ENCODE results near the gene MMP28.

The MMP28 gene

DNA sequence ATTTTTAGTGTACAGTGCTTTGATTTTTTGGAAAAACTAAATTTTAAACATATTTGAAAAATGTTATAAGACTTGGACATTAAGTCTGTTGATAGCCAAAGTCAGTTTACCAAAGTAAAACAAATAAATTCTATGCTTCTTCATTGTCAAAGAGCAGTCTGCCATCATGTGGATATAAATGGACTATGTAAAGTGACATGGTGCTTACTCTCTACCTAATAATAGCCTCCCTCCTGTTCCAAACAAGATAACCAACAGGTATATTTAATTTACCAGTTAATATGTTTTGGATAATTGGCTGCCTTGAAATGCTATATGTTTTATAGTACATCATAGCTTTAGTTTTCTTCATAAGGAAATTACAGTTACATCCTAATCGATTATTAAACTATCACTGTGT, 29.8 kb upstream of the MMP28 start:
- H3F3A ChIP-seq (ENCODE audit: control insufficient read depth, insufficient read depth), result 0 out of 2 replicates have a peak, but pooled peaks cover 13% of the 10 kb centered on the region
- H3K4me1 ChIP-seq (ENCODE audit: control insufficient read depth, low read length), result no peaks in the 10 kb centered on the region
- no peak overlapping the region for H3K27ac ChIP-seq (ENCODE audit: low read depth, low read length)
- no peak overlapping the region for H3K4me3 ChIP-seq (ENCODE audit: low read length)
- no peak overlapping the region for H3K4me2 ChIP-seq (ENCODE audit: low read length)
- H3K27me3 ChIP-seq (ENCODE audit: control insufficient read depth, low read length), result no peaks in the 10 kb centered on the region
- H3K9me3 ChIP-seq (ENCODE audit: control insufficient read depth, insufficient read depth, low read length), result no peaks in the 10 kb centered on the region
- H3K9me2 ChIP-seq (replicated peaks; ENCODE audit: control insufficient read depth, low read length), result no peaks in the 10 kb centered on the region
- TF ChIP-seq CTCF (IDR thresholded peaks at IDR 0.05; ENCODE audit: low read depth, low read length, poor library complexity, severe bottlenecking) (no peak), EZH2phosphoT487 (IDR thresholded peaks at IDR 0.05; ENCODE audit: borderline replicate concordance, low read length) (no peak)
- H3K36me3 ChIP-seq (ENCODE audit: control insufficient read depth, low read length), result peaks cover 91% of the 10 kb centered on the region
- peaks cover 50% of the 10 kb centered on the region for H3K79me2 ChIP-seq (ENCODE audit: control insufficient read depth, low read length)
- peaks cover 7% of the 10 kb centered on the region; the same call in 1 of the 2 replicates for H4K20me1 ChIP-seq (ENCODE audit: control insufficient read depth, insufficient read depth, low read depth, low read length)

DNA sequence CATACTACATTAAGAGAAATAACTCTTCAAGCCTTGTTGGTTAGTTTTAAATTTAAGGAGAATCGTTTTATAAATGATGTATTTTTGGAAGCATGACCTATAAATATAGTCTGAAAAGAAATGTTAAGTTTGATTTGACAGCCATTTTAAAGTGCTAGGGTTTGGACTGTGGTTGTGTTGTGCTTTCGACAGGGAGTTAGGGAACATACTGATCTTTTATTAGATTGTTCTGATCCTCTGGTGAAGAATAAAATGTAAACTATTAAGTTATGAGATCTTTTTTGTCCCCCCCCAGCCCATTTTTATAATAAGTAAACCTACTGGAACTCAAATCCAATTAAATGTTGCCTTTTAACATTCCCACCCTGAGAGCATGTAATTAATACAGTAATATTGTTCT, 25.9 kb upstream of the MMP28 start:
- Histone ChIP-seq H3K4me2 (ENCODE audit: low read length) (no peak overlapping the region), H3K79me2 (ENCODE audit: control insufficient read depth, low read length) (peaks cover 86% of the 10 kb centered on the region), H3K9me3 (ENCODE audit: control insufficient read depth, insufficient read depth, low read length) (no peaks in the 10 kb centered on the region), H3K27me3 (ENCODE audit: control insufficient read depth, low read length) (no peaks in the 10 kb centered on the region), H3K27ac (ENCODE audit: low read depth, low read length) (no peak overlapping the region), H4K20me1 (ENCODE audit: control insufficient read depth, insufficient read depth, low read depth, low read length) (peaks cover 14% of the 10 kb centered on the region; the same call in 1 of the 2 replicates), H3F3A (ENCODE audit: control insufficient read depth, insufficient read depth) (peaks cover 14% of the 10 kb centered on the region; the same call in 1 of the 2 replicates), H3K36me3 (ENCODE audit: control insufficient read depth, low read length) (peaks cover 98% of the 10 kb centered on the region), H3K4me3 (ENCODE audit: low read length) (no peak overlapping the region), H3K4me1 (ENCODE audit: control insufficient read depth, low read length) (no peaks in the 10 kb centered on the region), H3K9me2 (replicated peaks; ENCODE audit: control insufficient read depth, low read length) (no peaks in the 10 kb centered on the region)
- no peak for TF ChIP-seq EZH2phosphoT487 (IDR thresholded peaks at IDR 0.05; ENCODE audit: borderline replicate concordance, low read length)
- no peak for TF ChIP-seq CTCF (IDR thresholded peaks at IDR 0.05; ENCODE audit: low read depth, low read length, poor library complexity, severe bottlenecking)

- no peak overlapping the region for H3K4me2 ChIP-seq (ENCODE audit: low read length)
- H3K9me3 ChIP-seq (ENCODE audit: control insufficient read depth, insufficient read depth, low read length), result no peaks in the 10 kb centered on the region
- peaks cover 92% of the 10 kb centered on the region for H3K79me2 ChIP-seq (ENCODE audit: control insufficient read depth, low read length)
- no peaks in the 10 kb centered on the region for H3K4me1 ChIP-seq (ENCODE audit: control insufficient read depth, low read length)
- TF ChIP-seq CTCF (IDR thresholded peaks at IDR 0.05; ENCODE audit: low read depth, low read length, poor library complexity, severe bottlenecking), result no peak
- no peak for TF ChIP-seq EZH2phosphoT487 (IDR thresholded peaks at IDR 0.05; ENCODE audit: borderline replicate concordance, low read length)
- no peak overlapping the region for H3K27ac ChIP-seq (ENCODE audit: low read depth, low read length)
- H3K9me2 ChIP-seq (replicated peaks; ENCODE audit: control insufficient read depth, low read length), result no peaks in the 10 kb centered on the region
- peaks cover 26% of the 10 kb centered on the region; the same call in 1 of the 2 replicates for H4K20me1 ChIP-seq (ENCODE audit: control insufficient read depth, insufficient read depth, low read depth, low read length)
- peaks cover 99% of the 10 kb centered on the region for H3K36me3 ChIP-seq (ENCODE audit: control insufficient read depth, low read length)
- no peaks in the 10 kb centered on the region for H3K27me3 ChIP-seq (ENCODE audit: control insufficient read depth, low read length)
- H3F3A ChIP-seq (ENCODE audit: control insufficient read depth, insufficient read depth), result peaks cover 20% of the 10 kb centered on the region
- no peak overlapping the region for H3K4me3 ChIP-seq (ENCODE audit: low read length)
Observed at GRCh38 chr17:35819455-35819854, 24.0 kb upstream of the MMP28 start.
